Measurements from ENCODE around the gene CRK.

- TF ChIP-seq, protein P1, sequence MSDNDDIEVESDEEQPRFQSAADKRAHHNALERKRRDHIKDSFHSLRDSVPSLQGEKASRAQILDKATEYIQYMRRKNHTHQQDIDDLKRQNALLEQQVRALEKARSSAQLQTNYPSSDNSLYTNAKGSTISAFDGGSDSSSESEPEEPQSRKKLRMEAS (IDR thresholded peaks at IDR 0.05; ENCODE audit: low read depth, low read length), result no peak
- TF ChIP-seq POLR2A (IDR thresholded peaks at IDR 0.05; ENCODE audit: extremely low read depth, insufficient read length), result no peak
Observed at GRCh38 chr17:1442187-1442586, 13.8 kb downstream of the CRK start.

All from NB4 (cell line).